Psoas muscle (tissue), 8 donors: ENCODE results near the gene S100P. TPM values are rescaled to one million over a fixed set of nuclear protein-coding genes. Genes with fewer than 3 reads are reported as not detected.
A peak's percentile ranks its signal among the peaks of the same experiment; 100 is the strongest.

Experiments used
- ATAC-seq, 4 donors: fragments of 200-7000 bp; cut with Tn5 transposase; one replicate each; pipeline ENCODE4 v1.9.1; 2020; ENCODE audit warnings: moderate library complexity in 3 of 4, mild to moderate bottlenecking in 2 of 4
- DNase-seq, 2 donors: peaks; one replicate each; pipeline ENCODE4 v3.0.0-alpha.2; 2020
- H3K27ac ChIP-seq: fragments of 200-600 bp; one replicate; pipeline ENCODE4 v1.8.0; 2022
- H3K27me3 ChIP-seq, 3 donors: fragments of 200-600 bp in 1 of 3; one replicate each; pipeline versions ENCODE4 v1.6.1 to v1.8.0; 2013 to 2022; ENCODE audit warnings: low read length in 2 of 3, mild to moderate bottlenecking in 2 of 3, moderate library complexity in 1 of 3; ENCODE audit not compliant: insufficient read depth in 3 of 3
- H3K36me3 ChIP-seq, 2 donors: fragments of 200-600 bp in 1 of 2; one replicate each; pipeline versions ENCODE4 v1.6.1 to v1.8.0; 2013 to 2022; ENCODE audit warnings: low read depth in 1 of 2, mild to moderate bottlenecking in 1 of 2, moderate library complexity in 1 of 2; ENCODE audit not compliant: insufficient read depth in 1 of 2
- H3K4me1 ChIP-seq: fragments of 200-600 bp; one replicate; pipeline ENCODE4 v1.8.0; 2022
- H3K4me3 ChIP-seq: fragments of 200-600 bp; one replicate; pipeline ENCODE4 v1.8.0; 2022; ENCODE audit warnings: mild to moderate bottlenecking
- H3K9me3 ChIP-seq: fragments of 200-600 bp; one replicate; pipeline ENCODE4 v1.8.0; 2022
- WGBS, 3 donors: extraction: QIAGEN DNeasy Blood & Tissue Kit; methylation state at CpG; one replicate each; pipeline versions ENCODE4 v1.1.6 to v1.1.7; 2013; 5-methylcytosine and 5-hydroxymethylcytosine counted together
- intact Hi-C, 2 donors: fragments of 100-400 bp; cut with DNase I; formaldehyde crosslinking; loops; one replicate each; pipeline versions ENCODE4 v1.11.0 to v1.14.2; 2022
- polyA plus RNA-seq, 3 donors: library from polyadenylated mRNA; stranded (reverse); fragments of 200-250 nt; gene quantifications; one replicate each; pipeline ENCODE4 v1.2.3, GENCODE V29; 2013
- total RNA-seq, 4 donors: library from RNA; stranded (reverse); fragmentation: NEBNext Ultra II Directional in 2 of 4; extraction: Animal tissue kit (Norgen Biotek cat#: 25700) in 2 of 4; gene quantifications; one replicate each; pipeline versions ENCODE4 v1.2.1 to v1.2.4, GENCODE V29; 2021 to 2023
- TF ChIP-seq, protein P1 (sequence below): fragments of 200-600 bp; IDR thresholded peaks from one replicate; pipeline ENCODE4 v1.8.0; 2022; ENCODE audit warnings: antibody characterized with exemption
- donor health status: healthy with polysubstance abuse.
- donor health status: DM: no; HTN: no; CAD: no; lungs with moderate emphysema.
- donor health status: Bipolar disorder and iron deficiency.
- donor health status: healthy.
- donor health status: DM: yes; HTN: yes; CAD: no.
- donor health status: DM: no; HTN: no; CAD: no.
- donor health status: DM: no; HTN: no; CAD: no.
- donor health status: DM: yes; HTN: yes; CAD: no.

S100P gene
- total and polyA plus RNA-seq, 7 donors = 0.34 to 1.5 (median 0.36) TPM; not detected in 1

DNA sequence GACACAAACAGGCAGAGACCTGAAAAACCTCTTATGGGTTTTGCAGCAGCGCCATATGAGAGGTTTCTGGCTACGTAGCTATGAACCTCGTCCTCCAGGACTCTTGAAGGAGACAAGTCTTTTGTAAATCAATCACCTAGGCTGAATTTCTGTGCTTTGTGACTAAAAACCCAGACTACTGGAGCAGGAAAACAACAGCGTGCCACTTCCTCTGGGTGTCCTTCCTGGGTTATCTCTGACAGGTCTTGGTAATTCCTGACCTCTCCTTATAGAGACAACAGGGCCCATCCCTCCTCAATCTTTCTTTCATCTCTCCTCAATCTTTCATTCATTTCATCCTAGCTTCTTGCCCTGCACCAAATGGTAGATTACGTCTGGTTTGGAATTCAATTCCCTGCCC, 5.7 kb downstream of the S100P start:
- ATAC-seq (no peak), DNase-seq (no peak)
- H3K9me3 ChIP-seq = no peaks in the 10 kb centered on the region
- TF ChIP-seq, protein P1, sequence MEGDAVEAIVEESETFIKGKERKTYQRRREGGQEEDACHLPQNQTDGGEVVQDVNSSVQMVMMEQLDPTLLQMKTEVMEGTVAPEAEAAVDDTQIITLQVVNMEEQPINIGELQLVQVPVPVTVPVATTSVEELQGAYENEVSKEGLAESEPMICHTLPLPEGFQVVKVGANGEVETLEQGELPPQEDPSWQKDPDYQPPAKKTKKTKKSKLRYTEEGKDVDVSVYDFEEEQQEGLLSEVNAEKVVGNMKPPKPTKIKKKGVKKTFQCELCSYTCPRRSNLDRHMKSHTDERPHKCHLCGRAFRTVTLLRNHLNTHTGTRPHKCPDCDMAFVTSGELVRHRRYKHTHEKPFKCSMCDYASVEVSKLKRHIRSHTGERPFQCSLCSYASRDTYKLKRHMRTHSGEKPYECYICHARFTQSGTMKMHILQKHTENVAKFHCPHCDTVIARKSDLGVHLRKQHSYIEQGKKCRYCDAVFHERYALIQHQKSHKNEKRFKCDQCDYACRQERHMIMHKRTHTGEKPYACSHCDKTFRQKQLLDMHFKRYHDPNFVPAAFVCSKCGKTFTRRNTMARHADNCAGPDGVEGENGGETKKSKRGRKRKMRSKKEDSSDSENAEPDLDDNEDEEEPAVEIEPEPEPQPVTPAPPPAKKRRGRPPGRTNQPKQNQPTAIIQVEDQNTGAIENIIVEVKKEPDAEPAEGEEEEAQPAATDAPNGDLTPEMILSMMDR = no peak
- no peaks in the 10 kb centered on the region for H3K27me3 ChIP-seq
- H3K4me3 ChIP-seq = no peak overlapping the region
- no peak overlapping the region for H3K27ac ChIP-seq
- intact Hi-C loops = no loop called here
- WGBS, 3 donors = 65 to 75% (median 66%) methylated on average over 5 of the region's 5 CpGs
- H3K4me1 ChIP-seq = peaks cover 28% of the 10 kb centered on the region
- peaks cover 0 to 24% of the 10 kb centered on the region in 2 donors for H3K36me3 ChIP-seq

DNA sequence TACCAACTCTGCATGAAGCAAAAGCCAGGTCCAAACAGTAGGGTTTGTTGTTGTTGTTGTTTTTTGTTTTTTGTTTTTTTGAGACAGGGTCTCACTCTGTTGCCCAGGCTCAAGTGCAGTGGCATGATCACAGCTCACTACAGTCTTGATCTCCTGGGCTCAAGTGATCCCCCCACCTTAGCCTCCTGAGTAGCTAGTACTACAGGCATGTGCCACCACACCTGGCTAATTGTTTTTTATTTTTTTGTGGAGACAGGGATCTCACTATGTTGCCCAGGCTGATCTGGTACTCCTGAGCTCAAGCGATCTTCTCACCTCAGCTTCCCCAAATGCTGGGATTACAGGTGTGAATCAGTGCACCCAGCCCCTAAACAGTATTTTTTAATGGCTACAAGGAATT, 6.2 kb downstream of the S100P start:
- TF ChIP-seq, protein P1 = no peak
- Histone ChIP-seq H3K9me3 (no peaks in the 10 kb centered on the region), H3K27ac (no peak overlapping the region), H3K4me3 (no peak overlapping the region), H3K27me3 (no peaks in the 10 kb centered on the region), H3K4me1 (peaks cover 33% of the 10 kb centered on the region), H3K36me3 (peaks cover 0 to 24% of the 10 kb centered on the region in 2 donors)
- 94 to 100% (median 96%) methylated on average over 1 of the region's 1 CpG for WGBS, 3 donors
- no peak for DNase-seq
- ATAC-seq = no peak
- intact Hi-C loops = no loop called here

DNA sequence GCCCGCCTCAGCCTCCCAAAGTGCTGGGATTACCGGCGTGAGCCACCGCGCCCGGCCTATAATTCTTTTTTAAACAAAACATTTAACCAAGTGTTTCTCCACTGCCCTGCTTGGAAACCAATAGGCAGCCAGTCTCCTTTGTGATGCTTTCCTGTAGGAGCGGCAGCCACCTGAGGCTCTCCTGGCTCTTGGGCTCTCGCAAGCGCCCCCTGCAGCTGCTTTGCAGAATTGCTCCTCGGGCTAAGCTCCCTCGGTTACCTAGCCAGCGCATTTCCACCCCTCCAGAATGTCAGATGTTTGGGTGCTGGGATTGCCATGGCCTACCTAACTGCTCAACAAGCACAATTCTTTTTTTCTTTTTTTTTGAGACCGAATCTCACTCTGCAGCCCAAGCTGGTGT, 7.7 kb downstream of the S100P start:
- peaks cover 0 to 27% of the 10 kb centered on the region in 2 donors for H3K36me3 ChIP-seq
- no peaks in the 10 kb centered on the region for H3K27me3 ChIP-seq
- intact Hi-C loops = no loop called here
- no peak overlapping the region for H3K4me3 ChIP-seq
- no peak for DNase-seq
- 86 to 88% (median 86%) methylated on average over 13 of the region's 13 CpGs for WGBS, 3 donors
- H3K4me1 ChIP-seq = peaks cover 39% of the 10 kb centered on the region
- no peak overlapping the region for H3K27ac ChIP-seq
- no peaks in the 10 kb centered on the region for H3K9me3 ChIP-seq
- no peak for ATAC-seq
- TF ChIP-seq, protein P1 = no peak

GRCh38 chr4:6702761-6703160, 9.1 kb downstream of the S100P start:
- ATAC-seq = no peak
- no peak for DNase-seq
- TF ChIP-seq, protein P1 = no peak
- Histone ChIP-seq H3K27me3 (no peaks in the 10 kb centered on the region), H3K4me3 (no peak overlapping the region), H3K36me3 (peaks cover 0 to 35% of the 10 kb centered on the region in 2 donors), H3K9me3 (no peaks in the 10 kb centered on the region), H3K4me1 (peaks cover 46% of the 10 kb centered on the region), H3K27ac (no peak overlapping the region)
- 0% methylated on average over 1 of the region's 1 CpG for WGBS, 3 donors
- intact Hi-C loops = no loop called here

DNA sequence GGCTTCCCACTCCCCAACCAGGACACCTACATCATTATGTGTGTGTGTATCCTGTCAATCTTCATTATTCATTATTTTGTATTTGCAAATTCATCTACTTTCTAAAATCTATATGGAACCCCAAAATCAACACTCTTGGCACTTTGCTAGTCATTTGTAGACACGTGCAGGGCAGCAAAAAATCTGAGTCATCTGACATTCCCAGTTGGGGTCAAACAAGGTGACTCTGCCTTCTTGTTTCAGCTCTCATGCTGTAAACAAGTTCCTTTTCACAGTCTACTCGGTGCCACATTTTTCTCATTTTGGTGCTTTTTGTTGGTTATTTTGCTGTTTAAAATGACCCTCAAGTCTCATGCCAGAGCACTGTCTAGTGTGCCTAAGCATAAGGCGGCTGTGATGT, 10.1 kb downstream of the S100P start:
- H3K4me1 ChIP-seq = peaks cover 54% of the 10 kb centered on the region
- no peak for DNase-seq
- peak overlapping the region; percentile 34 for H3K27ac ChIP-seq
- H3K27me3 ChIP-seq = no peaks in the 10 kb centered on the region
- peaks cover 0 to 37% of the 10 kb centered on the region in 2 donors for H3K36me3 ChIP-seq
- ATAC-seq = peak in 3 of 4 donors; percentile 40 to 70 (median 50)
- TF ChIP-seq, protein P1 = no peak
- intact Hi-C loops = no loop called here
- H3K9me3 ChIP-seq = no peaks in the 10 kb centered on the region
- H3K4me3 ChIP-seq = peak overlapping the region; percentile 4
- 34 to 41% (median 34%) methylated on average over 3 of the region's 3 CpGs for WGBS, 3 donors
